ACC112 (cell line): Measurements from ENCODE around the gene FAM53B.
A peak's percentile ranks its signal among the peaks of the same experiment; 100 is the strongest.

Experiments used
- H2AFZ ChIP-seq: fragments of 200-600 bp; sonication (generic); one replicate; pipeline ENCODE4 v1.6.0; 2017; ENCODE audit warnings: antibody characterized with exemption, low read length; ENCODE audit not compliant: unreplicated experiment
- H3K27ac ChIP-seq: fragments of 200-600 bp; sonication (generic); 2 replicates; pipeline ENCODE4 v1.5.1; 2014; ENCODE audit warnings: low read depth, mild to moderate bottlenecking, antibody characterized with exemption, low read length, moderate library complexity
- H3K27me3 ChIP-seq: fragments of 200-600 bp; sonication (generic); 2 replicates; pipeline ENCODE4 v1.6.1; 2014; ENCODE audit warnings: mild to moderate bottlenecking, antibody characterized with exemption, low read length, moderate library complexity, mixed read lengths; ENCODE audit not compliant: insufficient read depth
- H3K36me3 ChIP-seq: fragments of 200-600 bp; sonication (generic); 2 replicates; pipeline ENCODE4 v1.6.1; 2016; ENCODE audit warnings: mild to moderate bottlenecking, antibody characterized with exemption, low read length, moderate library complexity, mixed read lengths; ENCODE audit not compliant: insufficient read depth
- H3K4me1 ChIP-seq: fragments of 200-600 bp; sonication (generic); one replicate; pipeline ENCODE4 v1.6.1; 2016; ENCODE audit warnings: low read length, mixed read lengths; ENCODE audit not compliant: insufficient read depth, unreplicated experiment, control insufficient read depth
- H3K4me3 ChIP-seq: fragments of 200-600 bp; sonication (generic); 2 replicates; pipeline ENCODE4 v1.5.1; 2014; ENCODE audit warnings: mild to moderate bottlenecking, low read depth, low read length
- H3K79me2 ChIP-seq: fragments of 200-600 bp; sonication (generic); one replicate; pipeline ENCODE4 v1.6.0; 2016; ENCODE audit warnings: low read length; ENCODE audit not compliant: control insufficient read depth, unreplicated experiment, insufficient read depth

Gene FAM53B

DNA sequence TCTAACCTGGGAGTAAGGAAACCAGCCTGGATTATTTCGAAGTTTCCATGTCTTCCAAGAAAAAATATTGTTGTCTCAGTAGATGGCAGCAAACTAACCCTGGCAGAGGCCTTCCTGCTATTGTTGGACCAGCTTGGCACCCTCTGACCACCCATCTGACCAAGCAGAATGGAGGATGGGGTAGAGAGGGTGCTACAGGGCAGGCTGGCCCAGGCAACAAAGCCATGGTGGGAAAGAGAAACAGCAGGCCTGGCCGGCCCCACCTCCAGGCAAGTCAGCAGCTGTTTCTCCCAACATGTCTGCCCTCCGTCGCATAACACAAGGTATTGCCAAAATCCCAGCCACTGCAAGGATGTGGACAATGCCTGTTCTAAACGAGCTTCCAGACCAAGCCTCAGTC is 95.0 kb downstream of the FAM53B start:
- peaks cover 35% of the 10 kb centered on the region for H3K4me1 ChIP-seq
- H3K36me3 ChIP-seq, result no peaks in the 10 kb centered on the region
- peaks cover 8% of the 10 kb centered on the region for H3K79me2 ChIP-seq
- H2AFZ ChIP-seq, result no peak overlapping the region
- no peak overlapping the region for H3K4me3 ChIP-seq
- H3K27ac ChIP-seq, result no peak overlapping the region
- H3K27me3 ChIP-seq, result no peaks in the 10 kb centered on the region

DNA sequence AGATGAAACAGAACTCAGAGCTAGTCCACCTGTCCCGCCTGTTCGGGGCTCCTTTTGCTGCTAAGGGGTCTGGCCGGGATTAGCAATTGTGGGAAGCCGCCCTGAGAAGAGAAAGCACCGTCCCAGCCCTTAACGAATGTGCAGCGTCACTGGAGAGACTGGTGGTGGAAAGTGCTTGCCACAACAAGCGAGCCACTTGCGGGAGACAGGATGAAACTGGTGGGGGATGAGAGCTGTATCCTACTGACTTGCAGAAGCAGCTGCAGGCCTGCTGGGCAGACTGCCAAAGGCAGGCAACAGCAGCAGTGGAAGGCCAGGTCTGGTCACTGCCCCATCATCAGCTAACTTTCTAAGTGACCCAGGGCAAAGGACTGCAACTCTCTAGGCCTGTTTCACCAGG is 95.4 kb downstream of the FAM53B start:
- Histone ChIP-seq H3K27me3 (no peaks in the 10 kb centered on the region), H3K27ac (no peak overlapping the region), H3K36me3 (no peaks in the 10 kb centered on the region), H3K4me3 (no peak overlapping the region), H2AFZ (no peak overlapping the region), H3K79me2 (peaks cover 8% of the 10 kb centered on the region), H3K4me1 (peaks cover 35% of the 10 kb centered on the region)

DNA sequence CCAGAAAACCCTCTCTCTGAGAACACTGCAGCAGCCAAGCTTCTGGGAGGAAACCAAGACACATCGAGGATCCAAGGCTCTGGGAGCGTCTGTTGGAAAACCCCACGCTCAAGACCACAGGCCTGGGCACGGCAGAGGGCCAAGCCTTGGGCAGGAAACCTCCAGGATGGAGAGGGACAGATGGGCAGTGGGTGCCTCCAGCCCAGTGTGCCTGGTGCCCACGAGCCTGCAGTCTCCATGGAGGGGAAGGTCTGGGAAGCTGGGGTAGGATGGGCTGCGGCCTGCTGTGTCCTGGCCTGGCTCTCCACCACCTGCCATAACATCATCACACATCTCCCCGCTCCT is 96.1 kb downstream of the FAM53B start:
- Histone ChIP-seq H3K36me3 (no peaks in the 10 kb centered on the region), H3K4me3 (no peak overlapping the region), H3K79me2 (peaks cover 8% of the 10 kb centered on the region), H3K27ac (no peak overlapping the region; the same call in 1 of the 2 replicates), H3K27me3 (no peaks in the 10 kb centered on the region), H2AFZ (no peak overlapping the region), H3K4me1 (peaks cover 35% of the 10 kb centered on the region)

- Histone ChIP-seq H3K36me3 (no peaks in the 10 kb centered on the region), H3K27ac (no peak overlapping the region; the same call in 1 of the 2 replicates), H3K4me1 (peaks cover 35% of the 10 kb centered on the region), H3K27me3 (no peaks in the 10 kb centered on the region), H3K4me3 (no peak overlapping the region), H3K79me2 (peaks cover 8% of the 10 kb centered on the region), H2AFZ (no peak overlapping the region)
Measured at GRCh38 chr10:124647421-124648130, 96.6 kb downstream of the FAM53B start.

DNA sequence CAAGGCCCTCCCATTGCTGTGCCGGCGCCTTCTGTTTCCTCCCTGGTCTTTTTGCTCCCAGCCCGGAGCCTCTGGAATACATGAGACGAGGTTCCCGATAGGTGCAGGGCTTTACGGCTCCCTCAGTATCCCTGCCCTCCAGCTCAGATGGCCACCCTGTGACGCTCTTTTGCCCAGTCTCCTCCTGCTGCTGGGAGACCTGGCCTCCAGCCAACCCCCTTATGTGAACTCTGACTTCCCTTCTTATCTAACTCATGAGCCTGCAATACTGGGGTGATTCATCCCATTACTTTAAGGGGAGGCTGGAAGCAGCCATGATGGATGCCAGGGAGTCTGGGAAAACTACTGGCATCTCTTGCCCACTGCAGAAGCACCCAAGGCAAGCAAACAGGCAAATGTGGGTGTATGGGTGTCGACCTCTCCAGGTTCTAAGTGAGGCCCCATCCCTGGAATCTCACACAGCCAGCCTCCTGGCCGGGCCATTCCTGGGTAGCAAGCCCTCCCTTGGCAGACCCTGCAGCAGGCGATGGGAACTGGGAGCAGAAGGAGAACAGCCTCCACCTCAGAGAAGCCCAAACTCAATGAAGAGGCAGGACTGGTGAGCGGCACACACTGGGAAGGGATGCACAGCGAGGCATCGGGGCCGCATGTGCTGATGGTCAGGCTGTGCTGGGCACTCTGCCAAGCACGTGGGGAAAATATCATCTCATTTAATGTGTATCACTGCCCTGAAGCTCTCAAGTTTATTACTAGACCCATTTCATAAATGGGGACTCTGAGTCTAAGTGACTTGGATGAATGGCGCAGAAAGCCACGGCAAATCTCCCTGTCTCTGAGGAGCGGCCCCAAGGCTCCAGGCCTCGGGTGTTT is 97.5 kb downstream of the FAM53B start:
- H3K4me3 ChIP-seq, result no peak overlapping the region
- no peaks in the 10 kb centered on the region for H3K36me3 ChIP-seq
- H3K79me2 ChIP-seq, result peaks cover 8% of the 10 kb centered on the region
- no peaks in the 10 kb centered on the region for H3K27me3 ChIP-seq
- peaks cover 38% of the 10 kb centered on the region for H3K4me1 ChIP-seq
- no peak overlapping the region for H2AFZ ChIP-seq
- H3K27ac ChIP-seq, result peak overlapping the region; percentile 40; the same call in 1 of the 2 replicates

DNA sequence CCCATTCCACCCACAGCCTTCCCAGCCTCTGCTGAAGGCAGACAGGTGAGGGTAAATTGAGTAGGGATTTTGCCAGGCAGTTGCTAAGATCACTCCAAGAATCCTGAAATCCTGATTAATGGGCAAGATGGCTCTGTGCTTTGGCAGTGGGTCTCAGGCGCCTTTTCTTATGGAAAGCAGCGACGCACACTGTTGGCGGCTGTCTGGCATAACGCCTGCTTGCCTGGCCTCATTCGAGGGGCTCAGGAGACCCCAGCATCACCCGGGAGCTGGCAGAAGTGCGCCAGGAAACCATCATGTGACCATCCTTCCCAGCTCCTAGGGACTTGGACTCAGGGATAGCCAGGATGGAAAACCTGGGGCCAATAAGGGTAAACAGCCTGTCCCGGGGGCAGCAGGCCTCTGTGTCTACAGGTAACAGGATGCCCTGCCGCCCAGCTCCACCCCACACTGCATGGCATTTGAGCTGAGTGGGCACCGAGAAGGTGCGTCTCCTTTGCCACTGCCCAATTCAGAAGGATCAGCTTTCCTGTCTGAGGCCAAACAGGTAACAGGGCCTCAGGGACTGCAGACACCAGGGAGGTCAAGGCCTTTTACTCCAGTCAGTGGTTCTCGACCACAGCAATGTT is 98.6 kb downstream of the FAM53B start:
- Histone ChIP-seq H3K36me3 (no peaks in the 10 kb centered on the region), H3K4me3 (no peak overlapping the region), H3K4me1 (peaks cover 49% of the 10 kb centered on the region), H3K27ac (no peak overlapping the region), H2AFZ (no peak overlapping the region), H3K79me2 (peaks cover 8% of the 10 kb centered on the region), H3K27me3 (no peaks in the 10 kb centered on the region)

DNA sequence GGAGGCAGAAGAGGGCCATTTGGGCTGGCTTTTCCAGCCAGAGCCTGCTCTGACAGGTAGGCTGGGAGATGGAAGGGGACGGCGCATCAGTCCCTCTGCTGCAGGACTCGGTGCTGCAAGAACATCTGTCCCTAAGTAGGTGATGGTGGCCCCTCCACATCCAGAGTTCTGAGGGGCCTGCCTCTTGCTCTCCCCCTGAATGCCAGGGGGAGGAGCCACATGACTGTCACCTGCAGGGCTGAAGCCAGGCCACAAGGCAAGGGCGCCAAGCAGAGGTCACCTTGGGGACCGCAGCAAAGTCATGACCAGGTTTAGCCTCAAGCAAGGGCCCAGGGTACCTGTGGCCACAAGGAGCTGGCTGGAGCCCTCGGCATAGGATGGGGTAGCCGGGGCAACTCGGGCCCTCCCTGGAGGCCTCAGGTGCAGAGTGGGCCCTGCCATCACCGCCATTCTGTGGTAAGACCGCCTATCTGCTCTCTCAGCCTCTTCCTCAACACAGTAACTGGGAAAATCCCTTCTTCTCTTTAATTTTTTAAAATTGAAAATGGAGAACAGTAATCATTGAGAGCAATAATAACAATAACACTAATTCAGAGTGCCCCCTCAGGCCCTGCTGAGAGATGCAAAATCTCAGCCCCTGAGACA is 99.3 kb downstream of the FAM53B start:
- Histone ChIP-seq H3K4me3 (no peak overlapping the region), H3K27me3 (no peaks in the 10 kb centered on the region), H3K27ac (no peak overlapping the region), H3K36me3 (no peaks in the 10 kb centered on the region), H2AFZ (no peak overlapping the region), H3K4me1 (peaks cover 49% of the 10 kb centered on the region), H3K79me2 (peaks cover 8% of the 10 kb centered on the region)

DNA sequence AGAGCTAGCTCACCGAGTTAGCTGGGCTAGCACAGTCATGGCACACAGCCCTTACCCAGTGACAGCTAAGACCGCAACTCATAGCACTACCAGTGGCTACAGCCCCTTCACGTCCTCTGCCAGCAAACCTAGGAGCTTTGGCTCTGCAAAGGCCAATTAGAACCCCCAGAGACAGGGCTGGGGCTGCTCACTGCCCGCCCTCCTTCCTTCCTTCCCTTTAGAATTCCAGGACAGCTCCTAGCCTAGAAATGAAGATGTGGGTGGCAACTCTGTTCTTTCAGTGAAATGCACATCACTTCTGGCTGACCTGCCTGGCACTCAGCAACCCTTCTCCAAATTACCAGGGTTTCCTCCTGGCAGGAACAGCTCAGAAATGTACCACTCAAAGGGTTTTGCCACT is 99.9 kb downstream of the FAM53B start:
- Histone ChIP-seq H3K27me3 (no peaks in the 10 kb centered on the region), H2AFZ (no peak overlapping the region), H3K36me3 (no peaks in the 10 kb centered on the region), H3K27ac (no peak overlapping the region), H3K4me3 (no peak overlapping the region), H3K4me1 (peaks cover 48% of the 10 kb centered on the region), H3K79me2 (peaks cover 8% of the 10 kb centered on the region)

- Histone ChIP-seq H3K79me2 (peaks cover 8% of the 10 kb centered on the region), H3K4me3 (no peak overlapping the region), H3K27me3 (no peaks in the 10 kb centered on the region), H3K36me3 (no peaks in the 10 kb centered on the region), H3K4me1 (peaks cover 40% of the 10 kb centered on the region), H3K27ac (no peak overlapping the region), H2AFZ (no peak overlapping the region)
Measured at GRCh38 chr10:124643330-124644009, 100.7 kb downstream of the FAM53B start.

DNA sequence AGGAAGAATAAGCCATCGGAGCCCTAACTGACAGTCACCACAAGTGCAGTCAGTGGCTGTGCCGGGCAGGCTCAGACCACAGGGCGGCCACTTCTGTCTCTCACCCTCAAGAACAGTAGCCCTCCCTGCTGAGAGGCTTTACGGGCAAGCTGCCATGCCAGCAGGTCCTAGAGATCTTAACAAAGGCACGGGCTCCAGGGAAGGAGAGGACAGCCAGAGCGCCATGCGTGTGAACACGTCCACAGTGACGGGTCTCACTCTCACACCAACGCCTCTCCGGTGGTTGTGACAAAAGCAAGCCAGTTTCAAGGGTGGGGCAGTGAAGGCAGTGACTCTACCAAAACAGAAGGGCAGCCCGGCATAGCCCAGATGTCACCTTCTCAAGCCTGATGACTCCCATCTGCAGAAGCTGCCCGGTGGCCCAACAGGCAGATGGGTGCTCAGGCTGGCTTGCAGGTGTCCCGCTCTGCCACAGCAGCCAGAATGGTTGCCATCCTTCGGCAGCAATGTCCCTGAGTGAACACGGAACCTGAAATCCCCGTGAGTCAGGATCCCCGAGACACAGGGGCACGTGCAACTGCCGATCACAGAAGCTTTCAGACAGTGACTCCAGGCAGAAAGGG is 102.0 kb downstream of the FAM53B start:
- Histone ChIP-seq H3K27ac (no peak overlapping the region), H3K4me3 (no peak overlapping the region), H3K36me3 (no peaks in the 10 kb centered on the region), H3K4me1 (peaks cover 28% of the 10 kb centered on the region), H3K79me2 (peaks cover 5% of the 10 kb centered on the region), H3K27me3 (no peaks in the 10 kb centered on the region), H2AFZ (no peak overlapping the region)
